Activated CD4-positive, alpha-beta T cell treated with anti-CD3 and anti-CD28 coated beads for 36 hours (primary cell): ENCODE measurements around the gene HIRA. TPM values are rescaled to one million over a fixed set of nuclear protein-coding genes. Genes with fewer than 3 reads are reported as not detected.
"Not testable (repeated sequence)": the region's sequence is repeated elsewhere in the genome, so short reads cannot be mapped to it uniquely, and the experiment has no call there.

Source experiments
- ATAC-seq: fragments of 200-7000 bp; cut with Tn5 transposase; one replicate; pipeline ENCODE4 v1.10.0; 2021; ENCODE audit warnings: mild to moderate bottlenecking, moderate library complexity
- CTCF ChIA-PET: fragments of 350-600 bp; sonication (Branson Sonifier 250); formaldehyde crosslinking; loops from one replicate; lab custom pipeline; 2021; ENCODE audit warnings: antibody characterized with exemption; lab: Charles Lee
- POLR2A ChIA-PET: fragments of 350-600 bp; sonication (Branson Sonifier 250); formaldehyde crosslinking; loops from one replicate; lab custom pipeline; 2021; ENCODE audit warnings: antibody characterized with exemption, inconsistent platforms; lab: Charles Lee
- DNase-seq: peaks from one replicate; pipeline ENCODE4 v3.0.0-alpha.2; 2020
- H3K27ac Mint-ChIP-seq: one replicate; pipeline ENCODE4 v1.8.0; 2021; ENCODE audit warnings: mixed read lengths
- H3K27me3 Mint-ChIP-seq: one replicate; pipeline ENCODE4 v1.8.0; 2021; ENCODE audit warnings: mixed read lengths
- H3K36me3 Mint-ChIP-seq: one replicate; pipeline ENCODE4 v1.8.0; 2021; ENCODE audit warnings: low read depth, mixed read lengths
- H3K4me1 Mint-ChIP-seq: one replicate; pipeline ENCODE4 v1.8.0; 2021; ENCODE audit warnings: mixed read lengths
- H3K4me3 Mint-ChIP-seq: one replicate; pipeline ENCODE4 v1.8.0; 2021; ENCODE audit warnings: mild to moderate bottlenecking, moderate library complexity, mixed read lengths
- H3K9me3 Mint-ChIP-seq: one replicate; pipeline ENCODE4 v1.8.0; 2021; ENCODE audit warnings: low read depth, mixed read lengths
- intact Hi-C, 2 experiments: fragments of 100-400 bp; cut with DNase I in 1 of 2; cut with micrococcal nuclease in 1 of 2; formaldehyde crosslinking; loops; one replicate each; pipeline versions ENCODE4 v1.14.2 to v1.15.1; 2022 to 2024; cut with DNase I, micrococcal nuclease
- total RNA-seq, 2 experiments: library from RNA; stranded (reverse); gene quantifications; one replicate each; pipeline ENCODE4 v1.2.3, GENCODE V29; 2021

Gene HIRA
- total RNA-seq, 2 experiments from 2014 or later = 25.5 to 31.2 TPM

- H3K27me3 Mint-ChIP-seq, POLR2A ChIA-PET, DNase-seq, H3K4me1 Mint-ChIP-seq, H3K36me3 Mint-ChIP-seq, ATAC-seq, H3K4me3 Mint-ChIP-seq, H3K27ac Mint-ChIP-seq: not testable (repeated sequence)
- intact Hi-C loops = loop anchor here in 1 of 2 experiments (5.0 kb wide), 1 partner anchor 63 kb away; no protein-coding TSS in a partner anchor
- peaks cover 13% of the 10 kb centered on the region for H3K9me3 Mint-ChIP-seq
- CTCF ChIA-PET = interaction anchor here (0.6 to 0.7 kb wide), 2 partner anchors 14 to 130 kb away, joined by 3 read pairs; no protein-coding TSS in a partner anchor
Measured at GRCh38 chr22:19320136-19320535, 111.4 kb downstream of the HIRA start.

- CTCF ChIA-PET = no interaction called here
- H3K27ac Mint-ChIP-seq = no peak overlapping the region
- POLR2A ChIA-PET = no interaction called here
- intact Hi-C loops = no loop called here
- no peaks in the 10 kb centered on the region for H3K27me3 Mint-ChIP-seq
- H3K36me3 Mint-ChIP-seq = peaks cover 2% of the 10 kb centered on the region
- ATAC-seq (no peak), DNase-seq (no peak)
- no peak overlapping the region for H3K4me3 Mint-ChIP-seq
- H3K9me3 Mint-ChIP-seq = peaks cover 14% of the 10 kb centered on the region
- H3K4me1 Mint-ChIP-seq = no peaks in the 10 kb centered on the region
Measured at GRCh38 chr22:19319281-19319680, 112.3 kb downstream of the HIRA start.

DNA sequence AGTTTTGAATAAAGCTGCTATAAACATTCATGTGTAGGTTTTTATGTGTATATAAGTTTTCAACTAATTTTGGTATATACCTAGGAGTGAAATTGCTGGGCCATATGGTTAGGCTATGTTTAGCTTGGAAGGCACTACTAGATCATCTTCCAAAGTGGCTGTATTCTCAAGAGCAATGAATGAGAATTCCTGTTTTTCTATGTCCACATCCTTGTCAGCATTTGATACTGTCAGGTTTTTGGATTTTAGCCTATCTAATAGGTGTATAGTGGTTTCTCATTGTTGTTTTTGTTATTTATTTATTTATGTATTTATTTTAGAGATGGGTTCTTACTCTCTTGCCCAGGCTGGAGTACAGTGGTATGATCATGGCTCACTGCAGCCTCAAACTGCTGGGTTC, 113.7 kb downstream of the HIRA start:
- H3K36me3 Mint-ChIP-seq = peaks cover 2% of the 10 kb centered on the region
- ChIA-PET POLR2A (no interaction called here), CTCF (interaction anchor here (1.1 to 1.7 kb wide), 2 partner anchors 9 to 19 kb away, joined by 3 to 4 read pairs; no protein-coding TSS in a partner anchor)
- intact Hi-C loops = loop anchor here in 1 of 2 experiments (2.0 kb wide), 1 partner anchor 19 kb away; no protein-coding TSS in a partner anchor
- no peaks in the 10 kb centered on the region for H3K4me1 Mint-ChIP-seq
- H3K27me3 Mint-ChIP-seq = no peaks in the 10 kb centered on the region
- DNase-seq = no peak
- peaks cover 16% of the 10 kb centered on the region for H3K9me3 Mint-ChIP-seq
- no peak overlapping the region for H3K4me3 Mint-ChIP-seq
- H3K27ac Mint-ChIP-seq = no peak overlapping the region
- no peak for ATAC-seq

DNA sequence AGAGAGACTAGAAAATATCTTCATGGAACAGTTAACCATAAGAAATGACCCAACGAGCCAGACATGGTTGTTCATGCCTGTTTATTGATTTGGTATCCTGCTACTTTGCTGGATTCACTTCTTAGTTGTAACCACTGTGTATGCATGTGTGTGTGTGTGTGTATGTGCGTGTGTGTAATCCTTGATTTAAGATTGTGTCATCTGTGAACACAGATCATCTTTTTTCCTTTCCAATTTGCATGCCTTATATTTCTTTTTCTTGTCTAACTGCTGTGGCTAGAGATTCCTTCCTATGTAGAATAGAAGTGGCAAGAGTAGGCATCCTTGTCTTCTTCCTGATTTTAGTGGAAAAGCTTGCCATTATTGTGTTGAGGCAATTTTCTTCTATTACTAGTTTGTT, 123.7 kb downstream of the HIRA start:
- Mint-ChIP-seq H3K4me3 (no peak overlapping the region), H3K36me3 (no peaks in the 10 kb centered on the region), H3K27ac (no peak overlapping the region), H3K9me3 (no peaks in the 10 kb centered on the region), H3K4me1 (no peaks in the 10 kb centered on the region), H3K27me3 (no peaks in the 10 kb centered on the region)
- ChIA-PET POLR2A (no interaction called here), CTCF (no interaction called here)
- ATAC-seq (no peak), DNase-seq (no peak)
- intact Hi-C loops = no loop called here

DNA sequence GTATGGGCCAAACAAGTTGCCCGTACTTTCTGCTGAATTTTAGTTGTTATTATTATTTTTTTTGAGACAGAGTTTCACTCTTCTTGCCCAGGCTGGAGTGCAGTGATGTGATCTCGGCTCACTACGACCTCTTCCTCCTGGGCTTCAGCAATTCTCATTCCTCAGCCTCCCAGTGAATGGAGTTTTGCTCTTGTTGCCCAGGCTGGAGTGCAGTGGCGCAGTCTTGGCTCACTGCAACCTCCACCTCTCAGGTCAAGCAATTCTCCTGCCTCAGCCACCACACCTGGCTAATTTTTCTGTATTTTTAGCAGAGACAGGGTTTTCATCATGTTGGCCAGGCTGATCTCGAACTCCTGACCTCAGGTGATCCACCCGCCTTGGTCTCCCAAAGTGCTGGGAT, 125.0 kb downstream of the HIRA start:
- H3K27me3 Mint-ChIP-seq, H3K4me3 Mint-ChIP-seq, H3K4me1 Mint-ChIP-seq, H3K9me3 Mint-ChIP-seq, DNase-seq, H3K36me3 Mint-ChIP-seq, ATAC-seq, H3K27ac Mint-ChIP-seq, intact Hi-C loops, POLR2A ChIA-PET: not testable (repeated sequence)
- CTCF ChIA-PET = interaction anchor here (0.7 kb wide), 1 partner anchor 14 kb away, joined by 3 read pairs; no protein-coding TSS in a partner anchor

DNA sequence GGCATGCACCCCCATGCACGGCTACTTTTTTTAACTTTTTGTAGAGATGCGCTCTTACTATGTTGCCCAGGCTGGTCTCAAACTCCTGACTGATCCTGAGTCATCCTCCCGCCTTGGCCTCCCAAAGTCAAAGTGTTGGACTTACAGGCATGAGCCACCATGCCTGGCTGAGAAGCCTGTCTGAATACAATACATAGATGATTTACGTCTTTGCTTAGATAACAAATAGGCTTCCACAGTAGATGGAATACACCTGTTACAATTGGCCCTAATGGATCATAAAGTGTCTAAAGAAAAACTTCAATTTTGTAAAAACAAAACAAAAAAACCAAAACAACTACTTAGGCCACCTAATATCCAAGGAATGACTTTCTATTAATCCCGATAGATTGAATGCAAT, 127.0 kb downstream of the HIRA start:
- ChIA-PET CTCF (no interaction called here), POLR2A (no interaction called here)
- Mint-ChIP-seq H3K9me3 (no peaks in the 10 kb centered on the region), H3K27me3 (no peaks in the 10 kb centered on the region), H3K36me3 (no peaks in the 10 kb centered on the region), H3K4me3 (no peak overlapping the region), H3K27ac (no peak overlapping the region), H3K4me1 (no peaks in the 10 kb centered on the region)
- DNase-seq = no peak
- no peak for ATAC-seq
- intact Hi-C loops = no loop called here

DNA sequence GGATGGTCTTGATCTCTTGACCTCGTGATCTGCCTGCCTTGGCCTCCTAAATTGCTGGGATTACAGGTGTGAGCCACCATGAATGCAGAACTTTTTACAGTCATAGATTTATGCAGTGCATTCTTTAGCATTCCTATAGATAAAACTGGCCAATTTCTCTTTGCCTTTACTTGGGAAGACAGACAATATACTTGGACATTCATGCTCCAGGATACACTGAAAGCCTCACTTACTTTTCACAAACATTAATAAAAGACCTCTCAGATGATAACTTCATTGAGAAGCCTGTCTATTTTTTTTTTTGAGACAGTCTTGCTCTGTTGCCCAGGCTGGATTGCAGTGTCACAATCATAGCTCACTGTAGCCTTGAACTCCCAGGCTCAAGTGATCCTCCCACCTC, 127.7 kb downstream of the HIRA start:
- no peaks in the 10 kb centered on the region for H3K9me3 Mint-ChIP-seq
- CTCF ChIA-PET = interaction anchor here (0.7 kb wide), 1 partner anchor 54 kb away, joined by 3 read pairs; no protein-coding TSS in a partner anchor
- intact Hi-C loops = no loop called here

DNA sequence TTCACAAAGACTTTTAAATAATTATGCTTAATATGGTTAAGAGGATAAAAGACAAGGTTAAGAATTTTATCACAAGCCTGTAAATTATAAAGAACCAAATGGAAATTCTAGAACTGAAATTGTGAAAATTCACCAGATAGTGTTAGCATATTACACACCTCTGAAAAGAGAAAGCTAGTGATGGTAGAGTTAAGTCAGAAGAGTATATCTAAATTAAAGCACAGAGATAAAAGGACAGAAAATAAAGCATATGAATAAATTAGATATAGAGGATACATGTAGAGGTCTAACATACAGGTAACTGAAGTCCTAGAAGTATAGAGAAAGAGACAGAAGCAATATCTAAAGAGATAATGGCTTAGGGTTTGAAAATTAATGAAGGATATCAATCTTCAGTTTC, 135.8 kb downstream of the HIRA start:
- intact Hi-C loops = loop anchor here in 1 of 2 experiments (10.0 kb wide), 1 partner anchor 191 kb away; no protein-coding TSS in a partner anchor
- Mint-ChIP-seq H3K27me3 (peaks cover 3% of the 10 kb centered on the region), H3K27ac (no peak overlapping the region), H3K4me3 (no peak overlapping the region), H3K4me1 (peaks cover 6% of the 10 kb centered on the region), H3K36me3 (no peaks in the 10 kb centered on the region), H3K9me3 (no peaks in the 10 kb centered on the region)
- no peak for ATAC-seq
- DNase-seq = no peak
- CTCF ChIA-PET = interaction anchor here (0.8 to 1.1 kb wide), 2 partner anchors 16 to 114 kb away, joined by 3 read pairs; no protein-coding TSS in a partner anchor
- POLR2A ChIA-PET = no interaction called here

More for the DNA sequence above, 127.7 kb downstream of the HIRA start:
- Mint-ChIP-seq H3K4me1 (no peaks in the 10 kb centered on the region), H3K4me3 (no peak overlapping the region), H3K36me3 (no peaks in the 10 kb centered on the region), H3K27ac (no peak overlapping the region), H3K27me3 (no peaks in the 10 kb centered on the region)
- DNase-seq (no peak), ATAC-seq (no peak)
- POLR2A ChIA-PET = no interaction called here

- no peak for ATAC-seq
- peak; percentile 13 for DNase-seq
- peaks cover 18% of the 10 kb centered on the region for H3K27me3 Mint-ChIP-seq
- H3K4me1 Mint-ChIP-seq = peaks cover 12% of the 10 kb centered on the region
- ChIA-PET POLR2A (no interaction called here), CTCF (interaction anchor here (0.6 kb wide), 1 partner anchor 56 kb away, joined by 4 read pairs; no protein-coding TSS in a partner anchor)
- no peaks in the 10 kb centered on the region for H3K36me3 Mint-ChIP-seq
- no peaks in the 10 kb centered on the region for H3K9me3 Mint-ChIP-seq
- peak overlapping the region; percentile 87 for H3K4me3 Mint-ChIP-seq
- intact Hi-C loops = loop anchor here (5.0 to 10.0 kb wide), 6 partner anchors 115 to 730 kb away; partner anchors contain the start of genes CDC45 (in 1 of the 2), SLC25A1 (in 1 of the 2), TANGO2 (in 1 of the 2) and UFD1 (in 1 of the 2)
- H3K27ac Mint-ChIP-seq = peak overlapping the region; percentile 65
Measured at GRCh38 chr22:19292458-19293230, 138.9 kb downstream of the HIRA start.

GRCh38 chr22:19291580-19292457, 139.7 kb downstream of the HIRA start, which contains the start of gene CLTCL1:
Gene CLTCL1 (minus strand): TSS chr22:19291719. CDS start chr22:19291641, 78 bp downstream.
- DNase-seq (peak; percentile 85), ATAC-seq (peak; percentile 75)
- Mint-ChIP-seq H3K36me3 (no peaks in the 10 kb centered on the region), H3K27me3 (peaks cover 24% of the 10 kb centered on the region), H3K27ac (peak within 1 kb of the TSS; percentile 65), H3K4me3 (peak within 1 kb of the TSS; percentile 87), H3K4me1 (peaks cover 12% of the 10 kb centered on the region), H3K9me3 (no peaks in the 10 kb centered on the region)
- intact Hi-C loops = loop anchor here (1.0 to 10.0 kb wide), 15 partner anchors 114 to 1007 kb away; partner anchors contain the start of genes CDC45 (in 2 of the 2), DGCR2 (in 2 of the 2), SLC25A1 (in 2 of the 2) and UFD1 (in 2 of the 2)
- CTCF ChIA-PET = interaction anchor here (0.6 kb wide), 1 partner anchor 57 kb away, joined by 4 read pairs; no protein-coding TSS in a partner anchor
- POLR2A ChIA-PET = interaction anchor here (0.6 kb wide), 1 partner anchor 382 kb away, joined by 5 read pairs; no protein-coding TSS in a partner anchor
